Measurements from ENCODE around the gene KLF11.
"Not testable (repeated sequence)": the region's sequence is repeated elsewhere in the genome, so short reads cannot be mapped to it uniquely, and the experiment has no call there.

KLF11 gene

DNA sequence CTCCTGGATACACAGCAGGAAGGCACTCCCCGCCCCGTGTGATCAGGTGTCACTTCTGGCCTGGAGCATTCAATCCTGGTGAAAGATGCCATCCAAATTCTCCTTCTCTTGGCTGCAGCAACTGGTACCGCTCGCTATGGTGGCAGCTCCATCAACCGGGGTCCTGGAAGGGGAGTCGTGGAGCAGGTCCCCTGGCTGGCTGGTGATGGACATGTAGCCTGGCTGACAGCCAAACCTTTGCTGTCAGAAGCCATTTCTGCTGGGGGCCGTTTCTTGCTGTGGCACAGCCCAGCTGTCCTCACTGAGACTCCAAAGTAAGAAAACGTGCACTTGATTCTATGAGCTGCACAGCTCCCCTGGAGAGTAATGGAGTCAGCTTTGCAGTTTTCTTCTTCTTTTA lies 44.0 kb downstream of the KLF11 start:
- no peak for DNase-seq

GRCh38 chr2:10089565-10090190 lies 46.3 kb downstream of the KLF11 start:
- DNase-seq = no peak

GRCh38 chr2:10091182-10091888 lies 48.0 kb downstream of the KLF11 start:
- DNase-seq = peak in 1 of 2 donors; percentile 19

GRCh38 chr2:10091889-10092244 lies 48.5 kb downstream of the KLF11 start:
- DNase-seq = not testable (repeated sequence)

DNA sequence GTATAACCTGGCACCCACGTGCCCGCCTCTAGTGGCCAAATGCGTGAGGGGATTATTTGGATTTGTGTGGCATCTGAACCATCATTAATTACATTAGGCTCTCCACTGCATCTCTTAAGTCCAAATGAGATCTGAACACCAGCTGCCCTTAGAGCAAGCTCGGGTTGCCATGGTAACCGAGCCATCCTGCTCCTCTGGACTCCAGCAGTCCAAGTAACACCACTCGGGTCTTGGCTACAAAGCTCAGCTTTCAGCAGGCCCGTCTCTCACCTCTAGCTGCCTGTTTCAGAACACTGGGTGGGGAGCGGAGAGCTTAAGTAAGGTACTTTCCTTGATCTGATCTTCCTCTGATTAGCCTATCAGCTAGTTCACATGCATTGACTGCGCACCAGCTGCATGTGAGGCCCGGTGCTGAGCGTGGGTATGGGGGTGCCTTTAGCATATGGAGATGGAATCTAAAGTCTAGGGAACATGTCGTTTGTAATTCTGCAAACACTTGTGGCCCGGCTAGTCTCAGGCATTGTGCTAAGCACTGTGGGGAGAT lies 51.0 kb downstream of the KLF11 start:
- DNase-seq = no peak

- DNase-seq = no peak
These were observed 51.8 kb downstream of the KLF11 start for GRCh38 chr2:10095175-10095574.

- DNase-seq = no peak
These were observed 53.3 kb downstream of the KLF11 start for GRCh38 chr2:10096641-10097040.

GRCh38 chr2:10097352-10098148 lies 54.2 kb downstream of the KLF11 start:
- DNase-seq = peak; percentile 52 to 59

- DNase-seq = no peak
These were observed 58.1 kb downstream of the KLF11 start for GRCh38 chr2:10101491-10101890.

DNA sequence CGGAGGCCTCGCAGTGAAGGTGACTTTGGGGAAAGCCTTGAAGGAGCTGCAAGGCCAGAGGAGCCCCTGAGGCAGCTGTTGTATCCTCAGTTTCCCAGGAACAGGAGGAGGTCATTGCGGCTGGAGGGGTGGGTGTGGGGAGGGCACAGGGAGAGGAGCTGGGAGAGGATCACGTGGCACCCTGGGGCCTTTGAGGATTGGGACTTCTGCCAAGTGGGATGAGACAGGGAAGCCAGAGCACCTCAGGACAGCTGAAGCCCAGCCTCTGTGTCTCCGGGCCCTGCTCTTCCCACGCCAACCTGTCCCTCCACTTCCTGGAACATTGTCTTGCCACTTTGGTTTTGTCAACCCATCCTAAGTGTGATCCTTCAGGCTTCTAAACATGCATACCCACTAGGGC lies 59.8 kb downstream of the KLF11 start:
- DNase-seq = no peak
